Measurements from ENCODE around the gene KCNMB2.

KCNMB2 gene

DNA sequence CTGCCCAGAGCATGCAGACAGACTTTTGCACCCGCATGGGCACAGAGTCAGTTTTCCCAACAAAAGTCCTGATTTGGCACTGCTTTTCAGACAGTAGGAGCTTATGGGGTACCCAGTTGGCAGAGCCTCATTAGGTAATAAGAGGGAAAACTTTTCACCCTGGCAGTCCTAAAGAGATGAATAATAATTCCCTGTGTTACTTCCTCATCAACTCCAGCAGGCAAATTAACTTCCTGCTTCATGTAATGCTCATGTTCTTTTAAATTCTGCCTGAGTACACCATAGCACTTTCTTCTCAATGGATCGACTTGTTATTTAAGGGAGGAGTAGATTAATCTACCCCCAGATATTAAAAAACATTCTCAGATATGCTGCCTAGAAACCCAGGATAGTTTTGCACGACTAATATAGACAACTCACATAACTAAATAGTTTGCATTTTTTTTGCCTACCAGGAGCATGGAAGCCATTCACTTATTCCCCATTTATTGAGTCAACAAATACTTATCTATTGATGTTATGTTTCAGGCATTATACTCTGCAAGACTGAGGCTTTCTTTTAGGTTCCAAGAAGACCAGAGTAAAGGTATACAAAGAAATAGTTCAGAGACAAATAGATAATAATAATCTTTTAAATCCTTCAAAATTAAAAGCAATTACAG, 214.5 kb downstream of the KCNMB2 start:
- TF ChIP-seq GATA3 (IDR thresholded peaks at IDR 0.05; ENCODE audit: low read depth, low read length): no peak
- TF ChIP-seq GATA2 (IDR thresholded peaks at IDR 0.05; ENCODE audit: low read depth, low read length): no peak

DNA sequence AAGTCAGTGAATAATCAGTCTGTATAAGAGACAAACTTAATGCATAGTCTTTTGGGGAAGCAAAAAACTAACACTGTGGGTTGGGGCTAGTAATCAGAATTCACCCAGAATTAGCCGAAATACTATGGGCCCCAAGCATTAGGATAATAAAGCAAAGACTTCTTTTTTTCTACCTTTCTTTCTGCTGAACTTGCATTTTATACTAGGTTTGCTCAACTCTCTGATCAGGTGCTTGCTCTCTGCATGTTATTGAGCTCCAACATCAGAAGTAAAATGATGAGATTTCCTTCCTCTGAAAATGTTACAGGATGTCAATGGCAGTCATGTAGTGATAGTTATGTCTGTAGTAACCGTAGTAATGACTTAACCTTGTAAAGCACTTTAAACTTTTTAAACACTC, 216.6 kb downstream of the KCNMB2 start:
- no peak for TF ChIP-seq GATA3 (IDR thresholded peaks at IDR 0.05; ENCODE audit: low read depth, low read length)
- no peak for TF ChIP-seq GATA2 (IDR thresholded peaks at IDR 0.05; ENCODE audit: low read depth, low read length)

DNA sequence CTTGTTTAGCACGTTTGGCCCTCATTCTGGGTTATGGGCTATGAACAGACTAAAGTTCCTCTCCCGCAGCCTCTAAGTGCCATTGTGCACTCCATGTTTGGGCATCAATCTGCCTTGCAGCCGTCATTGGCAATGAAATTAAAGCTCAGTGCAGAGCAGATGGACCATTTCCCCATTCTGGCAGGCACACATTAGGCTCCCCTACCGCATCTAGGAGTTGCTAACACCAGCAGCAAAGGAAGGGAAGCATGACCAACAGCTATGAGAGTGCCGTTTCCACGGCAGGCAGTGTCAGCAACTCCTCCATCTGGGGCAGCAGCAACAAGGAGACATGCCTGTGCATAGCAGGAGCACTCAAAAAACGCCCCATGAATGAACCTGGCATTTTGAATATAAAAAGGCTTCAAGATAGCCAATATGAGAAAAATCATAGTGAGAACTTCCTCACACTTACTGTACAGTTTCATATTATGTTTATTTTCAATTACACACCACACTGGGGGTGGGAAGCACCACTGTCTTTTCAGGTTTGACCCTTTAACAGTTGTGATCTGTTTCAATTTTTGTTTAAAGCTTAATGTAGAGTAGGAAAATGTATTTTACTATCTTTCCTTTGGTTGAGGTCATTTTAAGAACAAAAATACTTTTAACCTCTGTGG, 218.7 kb downstream of the KCNMB2 start:
- TF ChIP-seq GATA3 (IDR thresholded peaks at IDR 0.05; ENCODE audit: low read depth, low read length) (no peak), GATA2 (IDR thresholded peaks at IDR 0.05; ENCODE audit: low read depth, low read length) (no peak)

DNA sequence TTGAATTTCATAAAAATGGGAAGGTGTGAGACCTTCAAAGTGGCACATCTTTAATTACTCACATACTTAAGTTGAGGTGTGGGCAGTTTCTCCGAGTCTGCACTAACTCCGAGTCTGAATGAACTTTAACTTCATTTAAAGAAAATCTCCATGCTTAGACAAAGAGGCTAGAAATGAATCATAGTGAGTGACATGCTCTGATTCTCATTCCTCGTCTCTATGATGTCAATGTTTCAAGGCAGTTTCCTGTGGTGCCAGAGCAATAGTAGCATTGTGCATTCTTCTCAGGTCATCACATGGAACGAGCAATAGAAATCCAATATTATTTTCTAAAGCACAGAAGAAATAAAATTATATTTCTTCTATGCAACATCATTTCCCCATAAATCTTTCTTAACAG, 224.8 kb downstream of the KCNMB2 start:
- TF ChIP-seq GATA3 (IDR thresholded peaks at IDR 0.05; ENCODE audit: low read depth, low read length): no peak
- TF ChIP-seq GATA2 (IDR thresholded peaks at IDR 0.05; ENCODE audit: low read depth, low read length): no peak

DNA sequence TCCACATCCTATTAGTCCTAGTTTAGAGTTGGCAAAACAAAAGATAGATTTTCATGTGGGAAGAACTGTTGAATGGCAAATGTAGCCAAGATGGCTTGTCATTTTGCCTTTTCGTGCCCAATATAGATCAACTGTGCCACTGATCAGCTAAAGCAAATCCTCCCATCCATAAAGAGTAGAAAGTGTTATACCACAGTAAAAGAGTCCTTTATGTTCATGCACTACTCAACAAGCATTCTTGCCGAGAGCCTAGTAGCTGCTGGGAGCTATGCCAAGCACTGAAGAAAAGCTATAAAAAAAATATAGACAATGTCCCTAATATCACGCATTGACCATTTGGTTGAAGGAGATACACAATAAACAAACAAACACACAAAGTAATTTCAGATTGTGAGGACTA, 225.2 kb downstream of the KCNMB2 start:
- TF ChIP-seq GATA2 (IDR thresholded peaks at IDR 0.05; ENCODE audit: low read depth, low read length) (no peak), GATA3 (IDR thresholded peaks at IDR 0.05; ENCODE audit: low read depth, low read length) (no peak)

DNA sequence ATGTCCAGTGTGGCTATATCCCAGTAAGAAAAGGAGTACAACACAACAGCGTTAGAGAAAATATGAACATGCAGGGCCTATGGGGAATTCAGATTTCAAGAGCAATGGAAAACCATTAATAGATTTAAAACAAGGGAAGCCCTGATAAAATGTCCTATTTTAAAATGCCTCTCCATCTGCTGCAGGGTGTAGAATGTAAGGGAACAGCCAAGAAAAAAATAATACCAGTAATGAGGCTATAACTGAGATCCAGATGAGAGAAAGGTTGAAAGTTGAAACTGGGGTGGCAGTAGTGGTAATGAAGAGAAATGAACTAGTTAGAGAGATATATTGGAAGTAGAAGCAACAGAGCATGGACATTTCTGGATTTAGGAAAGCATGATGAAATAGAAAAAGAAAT, 226.1 kb downstream of the KCNMB2 start:
- TF ChIP-seq GATA2 (IDR thresholded peaks at IDR 0.05; ENCODE audit: low read depth, low read length) (no peak), GATA3 (IDR thresholded peaks at IDR 0.05; ENCODE audit: low read depth, low read length) (no peak)

DNA sequence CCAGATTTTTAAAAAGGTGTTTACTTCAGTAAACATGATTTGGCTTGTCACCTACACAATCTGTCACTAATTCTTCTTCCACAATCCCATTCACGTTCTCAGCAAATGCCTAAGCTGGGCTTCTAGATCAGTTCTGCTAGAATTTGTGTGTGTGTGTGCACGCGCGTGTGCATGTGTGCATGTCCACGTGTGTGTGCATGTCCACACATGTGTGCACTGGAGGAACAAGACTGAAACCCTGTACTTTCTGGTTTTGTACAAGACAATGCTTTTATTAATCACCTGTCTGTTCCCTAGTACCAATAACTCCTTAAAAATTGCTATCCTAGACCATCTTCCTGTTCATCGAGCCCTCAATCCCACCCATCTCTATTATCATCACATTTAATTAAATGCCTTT, 229.2 kb downstream of the KCNMB2 start:
- TF ChIP-seq GATA2 (IDR thresholded peaks at IDR 0.05; ENCODE audit: low read depth, low read length): no peak
- TF ChIP-seq GATA3 (IDR thresholded peaks at IDR 0.05; ENCODE audit: low read depth, low read length): no peak

DNA sequence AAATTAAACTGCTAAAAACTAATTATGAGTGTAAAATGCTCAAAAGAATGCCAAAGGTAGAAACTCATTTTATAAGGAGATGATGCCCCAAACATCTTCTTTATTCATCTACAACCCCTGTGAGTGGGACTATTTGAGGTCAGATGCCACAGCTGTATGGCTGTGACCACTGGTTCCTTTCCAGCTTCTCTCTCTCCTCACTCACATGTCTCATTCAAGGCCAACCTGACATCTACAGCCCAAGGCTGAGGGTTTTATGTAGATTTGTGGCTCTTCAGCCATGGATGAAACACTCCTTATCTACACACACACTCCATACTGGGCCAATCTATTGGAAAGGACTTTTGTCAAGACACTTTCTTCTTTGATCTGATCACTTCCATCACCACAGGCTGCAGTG, 231.3 kb downstream of the KCNMB2 start:
- TF ChIP-seq GATA2 (IDR thresholded peaks at IDR 0.05; ENCODE audit: low read depth, low read length) (no peak), GATA3 (IDR thresholded peaks at IDR 0.05; ENCODE audit: low read depth, low read length) (no peak)

DNA sequence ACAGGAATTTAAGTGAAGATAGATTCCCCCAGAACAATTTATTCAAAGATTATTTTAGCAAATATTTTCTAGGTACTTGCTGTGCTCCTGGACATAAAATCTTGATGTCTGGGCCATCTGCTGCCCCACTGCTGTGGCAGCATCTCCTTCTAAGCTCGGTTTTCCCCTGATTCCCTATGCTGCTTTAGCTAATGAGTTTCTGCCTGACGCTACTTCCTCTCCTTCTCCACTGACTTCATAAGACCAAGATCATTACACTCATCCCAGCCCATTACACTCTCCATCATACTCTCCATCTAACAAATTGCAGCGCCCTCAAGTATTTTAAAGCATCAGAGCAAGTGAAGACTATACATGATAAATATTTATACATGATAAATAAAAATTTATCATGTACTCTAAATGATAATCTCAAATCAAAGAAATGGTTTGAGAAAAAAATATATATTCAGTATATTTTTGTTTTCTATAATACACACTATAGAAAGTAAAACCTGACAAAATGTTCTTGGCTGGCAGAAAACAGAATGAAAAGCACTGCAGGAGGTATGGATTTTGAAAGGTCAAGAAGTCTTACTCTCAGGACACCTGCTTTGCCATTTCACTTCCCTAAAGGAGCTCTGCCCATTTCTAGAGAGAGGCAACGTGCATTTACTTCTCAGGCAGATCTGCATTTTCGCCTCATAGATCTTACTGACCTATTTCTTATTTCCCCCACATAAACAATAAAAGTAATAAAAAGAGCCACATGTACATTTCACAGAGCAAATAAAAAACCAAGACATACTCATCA, 232.0 kb downstream of the KCNMB2 start:
- TF ChIP-seq GATA3 (IDR thresholded peaks at IDR 0.05; ENCODE audit: low read depth, low read length): no peak
- TF ChIP-seq GATA2 (IDR thresholded peaks at IDR 0.05; ENCODE audit: low read depth, low read length): no peak

DNA sequence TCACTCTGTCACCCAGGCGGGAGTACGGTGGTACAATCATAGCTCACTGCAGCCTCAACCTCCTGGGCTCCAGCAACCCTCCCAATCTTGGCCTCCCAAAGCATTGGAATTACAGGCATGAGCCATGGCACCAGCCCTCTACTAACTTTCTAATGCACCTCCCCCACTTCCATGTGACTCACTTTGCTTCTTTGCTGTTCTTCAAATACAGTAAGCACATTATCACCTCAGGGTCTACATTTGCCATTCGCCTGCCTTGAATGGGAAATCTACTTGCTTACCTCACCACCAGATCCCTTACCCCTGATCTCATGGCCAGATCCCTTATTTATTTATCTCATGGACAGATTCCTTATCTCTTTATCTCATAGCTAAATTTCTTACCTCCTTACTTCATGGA, 235.3 kb downstream of the KCNMB2 start:
- no peak for TF ChIP-seq GATA2 (IDR thresholded peaks at IDR 0.05; ENCODE audit: low read depth, low read length)
- no peak for TF ChIP-seq GATA3 (IDR thresholded peaks at IDR 0.05; ENCODE audit: low read depth, low read length)

DNA sequence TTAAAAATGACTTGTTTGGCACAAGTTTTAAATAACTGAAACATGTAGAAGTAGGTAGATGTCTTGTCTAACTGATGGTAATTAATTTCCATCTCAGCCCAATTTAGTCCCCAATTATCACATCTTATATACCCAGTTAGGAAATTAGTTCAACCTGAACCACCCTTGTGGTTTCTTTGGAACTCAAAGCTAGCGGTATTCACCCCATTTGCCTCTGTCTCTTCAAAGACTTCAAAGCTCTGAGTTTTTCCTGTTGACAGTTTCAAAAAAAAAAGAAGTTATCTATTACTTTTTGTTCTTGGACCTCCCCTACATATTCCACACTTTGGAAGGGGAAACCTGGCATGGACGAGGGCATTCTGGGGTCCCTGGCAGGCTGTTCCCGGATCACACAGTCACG, 236.5 kb downstream of the KCNMB2 start:
- TF ChIP-seq GATA3 (IDR thresholded peaks at IDR 0.05; ENCODE audit: low read depth, low read length) (no peak), GATA2 (IDR thresholded peaks at IDR 0.05; ENCODE audit: low read depth, low read length) (no peak)

DNA sequence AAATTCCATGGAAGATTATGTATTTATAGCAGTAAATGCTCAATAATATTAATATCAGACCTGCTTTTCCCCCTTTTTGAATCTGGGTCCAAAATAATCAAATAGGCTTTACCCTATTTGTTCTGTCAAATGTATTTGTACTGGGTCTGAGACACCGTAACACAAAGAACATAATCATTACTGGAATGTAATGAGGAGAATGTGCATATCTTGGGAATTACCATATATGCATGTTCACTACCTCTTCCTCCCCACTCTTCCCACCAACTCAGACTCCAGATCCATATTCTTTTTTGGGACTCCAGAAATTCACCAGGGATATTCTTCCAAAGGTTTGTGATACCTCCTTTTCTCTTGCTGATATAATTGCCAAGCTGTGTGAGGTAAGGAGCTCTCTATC, 237.1 kb downstream of the KCNMB2 start:
- TF ChIP-seq GATA3 (IDR thresholded peaks at IDR 0.05; ENCODE audit: low read depth, low read length): no peak
- no peak for TF ChIP-seq GATA2 (IDR thresholded peaks at IDR 0.05; ENCODE audit: low read depth, low read length)

DNA sequence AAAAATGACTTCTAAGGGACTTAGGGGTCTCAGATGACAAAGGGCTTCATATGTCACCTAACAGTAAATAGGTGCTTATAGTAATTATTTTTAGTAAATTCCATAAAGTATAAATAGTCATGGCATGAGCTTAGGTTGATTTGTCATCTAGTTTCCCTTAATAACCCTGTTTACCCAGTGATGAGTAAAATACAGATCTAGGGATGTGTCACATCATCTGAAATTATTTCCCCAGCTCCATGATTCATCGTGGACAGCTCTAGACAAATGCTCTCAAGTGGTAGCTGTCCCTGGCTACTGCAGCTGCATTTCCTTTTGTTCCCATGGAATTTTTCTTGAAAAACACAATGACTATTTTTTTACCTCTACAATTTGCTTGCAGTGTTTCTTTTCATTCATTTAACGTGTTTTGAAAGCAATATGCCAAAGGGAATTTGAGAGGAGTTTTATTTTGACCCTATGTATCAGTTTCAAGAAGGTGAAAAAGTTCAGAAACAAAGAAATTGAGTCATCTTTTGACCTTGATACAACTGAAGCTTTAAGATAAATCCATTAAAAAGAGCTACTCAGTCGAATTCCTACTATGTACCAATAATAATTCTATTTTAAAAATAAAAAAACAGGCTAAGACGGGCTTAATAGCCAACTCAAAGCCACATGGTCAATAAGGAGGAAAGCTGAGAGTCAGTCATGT, 241.6 kb downstream of the KCNMB2 start:
- TF ChIP-seq GATA2 (IDR thresholded peaks at IDR 0.05; ENCODE audit: low read depth, low read length) (no peak), GATA3 (IDR thresholded peaks at IDR 0.05; ENCODE audit: low read depth, low read length) (no peak)

DNA sequence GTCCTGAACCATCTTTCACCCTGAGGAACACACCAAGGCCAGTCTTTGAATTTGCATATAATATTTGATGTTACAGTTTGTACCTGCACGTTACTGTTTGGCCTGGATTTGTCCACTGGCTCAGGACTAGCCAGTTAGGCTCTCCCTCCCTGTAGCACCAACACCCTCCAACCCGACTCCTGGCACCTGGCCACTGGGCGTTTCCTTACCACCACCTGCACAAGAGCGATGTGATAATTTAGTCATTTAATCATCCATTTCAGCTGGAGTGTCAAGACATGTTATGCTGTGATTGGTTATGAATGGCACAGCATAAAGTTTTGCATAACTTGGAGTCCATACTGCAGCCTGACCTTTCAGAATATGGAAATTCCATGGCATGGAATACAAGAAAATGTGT, 242.4 kb downstream of the KCNMB2 start:
- no peak for TF ChIP-seq GATA3 (IDR thresholded peaks at IDR 0.05; ENCODE audit: low read depth, low read length)
- no peak for TF ChIP-seq GATA2 (IDR thresholded peaks at IDR 0.05; ENCODE audit: low read depth, low read length)

Measured in SH-SY5Y (cell line).